K562 (cell line): Measurements from ENCODE around the gene CNIH1. TPM values are rescaled to one million over a fixed set of nuclear protein-coding genes. Genes with fewer than 3 reads are reported as not detected.
A peak's percentile ranks its signal among the peaks of the same experiment; 100 is the strongest.

Experiments used
- ATF7 ChIP-seq: fragments of 450-650 bp; IDR thresholded peaks from 2 replicates; pipeline ENCODE4 v1.7.1; 2014; ENCODE audit warnings: mild to moderate bottlenecking, moderate library complexity
- BACH1 ChIP-seq: fragments of 200-800 bp; sonication (Bioruptor generic); IDR thresholded peaks from 2 replicates; pipeline ENCODE4 v1.6.1; 2016; ENCODE audit warnings: missing genetic modification characterization, missing compliant biosample characterization
- C11orf30 ChIP-seq: fragments of 450-650 bp; IDR thresholded peaks from 2 replicates; pipeline ENCODE4 v1.6.1; 2016; ENCODE audit warnings: low read depth, mild to moderate bottlenecking
- FOXJ3 ChIP-seq: sonication (generic); formaldehyde crosslinking; IDR thresholded peaks from 2 replicates; pipeline ENCODE4 v1.4.0; 2020; ENCODE audit warnings: mild to moderate bottlenecking, missing genetic modification reagents
- GTF2A2 ChIP-seq: IDR thresholded peaks from 2 replicates; pipeline ENCODE4 v1.6.1; 2016; ENCODE audit warnings: mild to moderate bottlenecking, missing genetic modification characterization, missing compliant biosample characterization
- HSF4 ChIP-seq: fragments of 250-450 bp; sonication (Bioruptor Pico); IDR thresholded peaks from 2 replicates; pipeline ENCODE4 v2.1.2; 2022; ENCODE audit warnings: mild to moderate bottlenecking, moderate library complexity, borderline replicate concordance
- JUNB ChIP-seq: fragments of 450-650 bp; formaldehyde crosslinking; conservative IDR thresholded peaks from 2 replicates; pipeline ENCODE4 v1.4.0; 2020; ENCODE audit warnings: mild to moderate bottlenecking
- MYNN ChIP-seq, 2 experiments: sonication (generic); formaldehyde crosslinking in 1 of 2; IDR thresholded peaks; 2 replicates each; pipeline versions ENCODE4 v1.5.0 to v1.6.1; 2016 to 2020; ENCODE audit warnings: antibody characterized with exemption in 1 of 2, missing genetic modification reagents in 1 of 2
- NCOA6 ChIP-seq: fragments of 450-650 bp; IDR thresholded peaks from 2 replicates; pipeline ENCODE4 v1.6.1; 2017; ENCODE audit warnings: mild to moderate bottlenecking
- NFXL1 ChIP-seq: fragments of 450-650 bp; formaldehyde crosslinking; IDR thresholded peaks from 2 replicates; pipeline ENCODE4 v1.4.0; 2021; ENCODE audit warnings: mild to moderate bottlenecking
- NFYB ChIP-seq: IDR thresholded peaks from 2 replicates; pipeline ENCODE4 v1.6.1; 2011; ENCODE audit warnings: mild to moderate bottlenecking, moderate library complexity; ENCODE audit not compliant: insufficient read length; ENCODE audit errors: extremely low read depth
- POLR2B ChIP-seq: fragments of 450-650 bp; IDR thresholded peaks from 2 replicates; pipeline ENCODE4 v1.6.1; 2018; ENCODE audit warnings: low read depth; ENCODE audit not compliant: partially characterized antibody
- PTTG1 ChIP-seq: fragments of 450-650 bp; IDR thresholded peaks from 2 replicates; pipeline ENCODE4 v1.6.1; 2016; ENCODE audit warnings: low read depth, mild to moderate bottlenecking, missing genetic modification characterization, missing compliant biosample characterization
- RBM14 ChIP-seq: fragments of 200-400 bp; formaldehyde crosslinking; IDR thresholded peaks from 2 replicates; pipeline ENCODE4 v1.6.1; 2018; ENCODE audit warnings: low read depth, mild to moderate bottlenecking, low read length, moderate library complexity, borderline replicate concordance; ENCODE audit not compliant: insufficient read depth
- SMARCA5 ChIP-seq: fragments of 450-650 bp; IDR thresholded peaks from 2 replicates; pipeline ENCODE4 v1.6.1; 2016
- SRSF3 ChIP-seq: fragments of 200-400 bp; formaldehyde crosslinking; IDR thresholded peaks from 2 replicates; pipeline ENCODE4 v1.6.1; 2016; ENCODE audit warnings: mild to moderate bottlenecking, low read length, moderate library complexity; ENCODE audit not compliant: insufficient read depth
- ZBTB7A ChIP-seq: IDR thresholded peaks from 2 replicates; pipeline ENCODE4 v1.6.1; 2011; ENCODE audit warnings: low read depth, mild to moderate bottlenecking, low read length, moderate library complexity, borderline replicate concordance; ENCODE audit not compliant: control insufficient read depth
- ZNF175 ChIP-seq: fragments of 200-800 bp; sonication (Bioruptor generic); IDR thresholded peaks from 2 replicates; pipeline ENCODE4 v1.6.1; 2016; ENCODE audit warnings: low read depth, mild to moderate bottlenecking, missing genetic modification characterization, missing compliant biosample characterization
- ZNF224 ChIP-seq: sonication (generic); formaldehyde crosslinking; IDR thresholded peaks from 2 replicates; pipeline ENCODE4 v1.8.0; 2022; ENCODE audit warnings: mild to moderate bottlenecking, missing genetic modification reagents
- polyA plus RNA-seq, 8 experiments: library from polyadenylated mRNA; depleted of rRNA in 4 of 8; stranded (reverse) in 5 of 8; unstranded in 3 of 8; fragments of >200 nt; fragmentation: Nextera tagmentation in 2 of 8; fragmentation: Illumina TruSeq in 1 of 8; extraction: Ambion mirVana in 2 of 8; extraction: Trizol in 1 of 8; gene quantifications; 2 replicates each; pipeline versions ENCODE4 v1.2.1 to v1.2.3, GENCODE V29; 2011 to 2014; ENCODE audit warnings: inconsistent platforms in 1 of 8, missing spikeins in 1 of 8
- total RNA-seq, 7 experiments: library from RNA; depleted of rRNA in 6 of 7; stranded (reverse); fragments of >200 nt in 6 of 7; fragmentation: Illumina TruSeq in 2 of 7; extraction: Trizol in 2 of 7; gene quantifications; 2 replicates each; pipeline versions ENCODE4 v1.2.1 to v1.2.3, GENCODE V29; 2011 to 2021; ENCODE audit warnings: low replicate concordance in 1 of 7
- TF ChIP-seq, protein P1 (sequence below): fragments of 250-450 bp; sonication (Bioruptor Pico); IDR thresholded peaks from 2 replicates; pipeline ENCODE4 v1.8.0; 2021; ENCODE audit warnings: borderline replicate concordance, mild to moderate bottlenecking, moderate library complexity; ENCODE audit not compliant: poor library complexity, severe bottlenecking
- TF ChIP-seq, protein P2 (sequence below): fragments of 250-450 bp; sonication (Bioruptor Pico); IDR thresholded peaks from 2 replicates; pipeline ENCODE4 v1.8.0; 2021; ENCODE audit warnings: mild to moderate bottlenecking, moderate library complexity
- TF ChIP-seq, protein P3 (sequence below): fragments of 250-450 bp; sonication (Bioruptor Pico); IDR thresholded peaks from 2 replicates; pipeline ENCODE4 v1.5.0; 2020; ENCODE audit warnings: mild to moderate bottlenecking

CNIH1 gene
- total and polyA plus RNA-seq, 9 of the 15 experiments (the other 6 are each of a cell fraction or from before 2014, with no cell fraction given), result 13.9 to 283 (median 77.3) TPM

DNA sequence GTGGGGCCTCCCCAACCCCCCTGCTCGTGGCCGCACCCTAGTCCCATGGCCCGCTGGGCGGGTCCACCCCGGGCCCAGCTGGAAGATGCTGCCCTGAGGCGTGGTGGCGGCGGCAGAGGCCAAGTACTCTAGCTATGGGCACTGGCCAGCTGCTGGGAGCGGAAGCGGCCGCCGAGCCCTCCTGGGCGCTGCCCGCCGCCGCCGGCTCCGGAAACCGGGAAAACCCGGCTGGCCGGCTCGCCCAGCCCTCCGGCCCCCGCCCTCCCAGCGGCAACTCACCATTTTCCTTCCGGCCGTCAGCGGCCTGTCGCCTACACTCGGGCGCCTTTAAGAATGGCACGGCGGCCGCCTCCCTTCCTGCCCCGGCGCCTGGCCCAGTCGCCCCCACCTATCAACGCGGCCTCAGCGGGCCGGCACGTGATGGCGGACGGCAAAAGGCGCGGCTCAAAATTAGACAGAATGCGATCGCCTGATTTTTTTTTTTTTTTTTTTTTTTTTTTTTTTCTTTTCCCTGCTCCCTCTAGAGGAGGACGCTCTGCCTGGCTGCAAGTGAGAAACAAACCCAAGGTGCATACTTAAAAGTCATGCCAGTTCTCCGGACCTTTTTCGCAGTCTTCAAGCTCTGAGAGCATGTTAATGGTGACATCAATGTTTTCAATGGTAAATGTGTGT lies 47.6 kb upstream of the CNIH1 start, which contains the start of gene GMFB (continued):
- TF ChIP-seq NFXL1 (CRISPR knock-in tag) (no peak), ZNF175 (CRISPR knock-in tag) (no peak), MYNN (IDR thresholded peaks at IDR 0.05) (no peak), MYNN (CRISPR knock-in tag; IDR thresholded peaks at IDR 0.05) (no peak), JUNB (CRISPR knock-in tag) (no peak), ZBTB7A (no peak), C11orf30 (no peak), PTTG1 (tag) (no peak), NCOA6 (no peak), FOXJ3 (CRISPR knock-in tag) (no peak), POLR2B (no peak), HSF4 (CRISPR knock-in tag) (no peak), GTF2A2 (tag) (no peak), SMARCA5 (no peak), BACH1 (tag) (no peak), RBM14 (no peak), ZNF224 (no peak), NFYB (no peak), ATF7 (peak; percentile 20; the same call in 1 of the 2 replicates), SRSF3 (no peak)
- TF ChIP-seq, protein P1, sequence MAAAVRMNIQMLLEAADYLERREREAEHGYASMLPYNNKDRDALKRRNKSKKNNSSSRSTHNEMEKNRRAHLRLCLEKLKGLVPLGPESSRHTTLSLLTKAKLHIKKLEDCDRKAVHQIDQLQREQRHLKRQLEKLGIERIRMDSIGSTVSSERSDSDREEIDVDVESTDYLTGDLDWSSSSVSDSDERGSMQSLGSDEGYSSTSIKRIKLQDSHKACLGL (CRISPR knock-in tag), result no peak
- TF ChIP-seq, protein P2, sequence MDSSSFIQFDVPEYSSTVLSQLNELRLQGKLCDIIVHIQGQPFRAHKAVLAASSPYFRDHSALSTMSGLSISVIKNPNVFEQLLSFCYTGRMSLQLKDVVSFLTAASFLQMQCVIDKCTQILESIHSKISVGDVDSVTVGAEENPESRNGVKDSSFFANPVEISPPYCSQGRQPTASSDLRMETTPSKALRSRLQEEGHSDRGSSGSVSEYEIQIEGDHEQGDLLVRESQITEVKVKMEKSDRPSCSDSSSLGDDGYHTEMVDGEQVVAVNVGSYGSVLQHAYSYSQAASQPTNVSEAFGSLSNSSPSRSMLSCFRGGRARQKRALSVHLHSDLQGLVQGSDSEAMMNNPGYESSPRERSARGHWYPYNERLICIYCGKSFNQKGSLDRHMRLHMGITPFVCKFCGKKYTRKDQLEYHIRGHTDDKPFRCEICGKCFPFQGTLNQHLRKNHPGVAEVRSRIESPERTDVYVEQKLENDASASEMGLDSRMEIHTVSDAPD (CRISPR knock-in tag), result no peak
- TF ChIP-seq, protein P3, sequence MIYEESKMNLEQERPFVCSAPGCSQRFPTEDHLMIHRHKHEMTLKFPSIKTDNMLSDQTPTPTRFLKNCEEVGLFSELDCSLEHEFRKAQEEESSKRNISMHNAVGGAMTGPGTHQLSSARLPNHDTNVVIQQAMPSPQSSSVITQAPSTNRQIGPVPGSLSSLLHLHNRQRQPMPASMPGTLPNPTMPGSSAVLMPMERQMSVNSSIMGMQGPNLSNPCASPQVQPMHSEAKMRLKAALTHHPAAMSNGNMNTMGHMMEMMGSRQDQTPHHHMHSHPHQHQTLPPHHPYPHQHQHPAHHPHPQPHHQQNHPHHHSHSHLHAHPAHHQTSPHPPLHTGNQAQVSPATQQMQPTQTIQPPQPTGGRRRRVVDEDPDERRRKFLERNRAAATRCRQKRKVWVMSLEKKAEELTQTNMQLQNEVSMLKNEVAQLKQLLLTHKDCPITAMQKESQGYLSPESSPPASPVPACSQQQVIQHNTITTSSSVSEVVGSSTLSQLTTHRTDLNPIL (CRISPR knock-in tag), result no peak
